Measurements from ENCODE around the gene STAT3.

Gene STAT3

GRCh38 chr17:42312285-42313130 lies 75.7 kb downstream of the STAT3 start:
- TF ChIP-seq HDGF (IDR thresholded peaks at IDR 0.05; ENCODE audit: borderline replicate concordance) = 0 out of 2 replicates have a peak, but pooled peaks have one; percentile 28
- TF ChIP-seq L3MBTL2 (conservative IDR thresholded peaks at IDR 0.05) = peak; percentile 88
- no peak for TF ChIP-seq ZNF384 (IDR thresholded peaks at IDR 0.05)
- POLR2A ChIA-PET = interaction anchor here (1.0 to 1.1 kb wide), 3 partner anchors 35 to 89 kb away, joined by 3 read pairs; partner anchors contain the start of gene STAT3
- CTCF ChIA-PET = interaction anchor here (1.4 kb wide), 1 partner anchor 111 kb away, joined by 3 read pairs; the partner anchor contains the start of gene CAVIN1
- peak; percentile 83 for DNase-seq (ENCODE audit: extremely low spot score)

GRCh38 chr17:42312035-42312284 lies 76.3 kb downstream of the STAT3 start:
- DNase-seq (ENCODE audit: extremely low spot score) = no peak
- ChIA-PET CTCF (interaction anchor here (1.4 kb wide), 1 partner anchor 111 kb away, joined by 3 read pairs; the partner anchor contains the start of gene CAVIN1), POLR2A (interaction anchor here (1.0 to 1.1 kb wide), 2 partner anchors 77 to 89 kb away, joined by 3 read pairs; partner anchors contain the start of gene STAT3)
- TF ChIP-seq HDGF (IDR thresholded peaks at IDR 0.05; ENCODE audit: borderline replicate concordance) (no peak), BHLHE40 (IDR thresholded peaks at IDR 0.05; ENCODE audit: borderline replicate concordance) (no peak), ZNF384 (IDR thresholded peaks at IDR 0.05) (no peak), FOXK2 (IDR thresholded peaks at IDR 0.05) (no peak), L3MBTL2 (conservative IDR thresholded peaks at IDR 0.05) (no peak), PKNOX1 (IDR thresholded peaks at IDR 0.05) (no peak), NFRKB (IDR thresholded peaks at IDR 0.05) (no peak)

- POLR2A ChIA-PET = interaction anchor here (1.0 to 1.1 kb wide), 2 partner anchors 77 to 88 kb away, joined by 3 read pairs; partner anchors contain the start of gene STAT3
Measured at GRCh38 chr17:42311240-42312034, 76.8 kb downstream of the STAT3 start.

GRCh38 chr17:42310787-42311215 lies 77.4 kb downstream of the STAT3 start:
- no peak for DNase-seq (ENCODE audit: extremely low spot score)
- no peak for TF ChIP-seq FOXM1 (IDR thresholded peaks at IDR 0.05; ENCODE audit: borderline replicate concordance)
- TF ChIP-seq HDGF (IDR thresholded peaks at IDR 0.05; ENCODE audit: borderline replicate concordance) = no peak
- no peak for TF ChIP-seq SUZ12 (IDR thresholded peaks at IDR 0.05)
- no peak for TF ChIP-seq PKNOX1 (IDR thresholded peaks at IDR 0.05)
- TF ChIP-seq BHLHE40 (IDR thresholded peaks at IDR 0.05; ENCODE audit: borderline replicate concordance) = no peak
- TF ChIP-seq NFRKB (IDR thresholded peaks at IDR 0.05) = no peak
- TF ChIP-seq TARDBP (IDR thresholded peaks at IDR 0.05) = no peak
- TF ChIP-seq ZNF384 (IDR thresholded peaks at IDR 0.05) = no peak
- no peak for TF ChIP-seq CTBP1 (IDR thresholded peaks at IDR 0.05; ENCODE audit: borderline replicate concordance)
- TF ChIP-seq LEF1 (IDR thresholded peaks at IDR 0.05; ENCODE audit: borderline replicate concordance) = no peak
- TF ChIP-seq ELF4 (IDR thresholded peaks at IDR 0.05) = no peak
- TF ChIP-seq FOXK2 (IDR thresholded peaks at IDR 0.05) = no peak
- TF ChIP-seq FOXA1 (IDR thresholded peaks at IDR 0.05) = no peak
- no peak for TF ChIP-seq ARNT (IDR thresholded peaks at IDR 0.05)
- TF ChIP-seq L3MBTL2 (conservative IDR thresholded peaks at IDR 0.05) = no peak
- TF ChIP-seq SP1 (IDR thresholded peaks at IDR 0.05) = no peak
- ChIA-PET POLR2A (no interaction called here), CTCF (interaction anchor here (1.2 kb wide), 1 partner anchor 9 kb away, joined by 3 read pairs; no protein-coding TSS in a partner anchor)

More at GRCh38 chr17:42311240-42312034, 76.8 kb downstream of the STAT3 start:
- no peak for DNase-seq (ENCODE audit: extremely low spot score)
- CTCF ChIA-PET = interaction anchor here (1.4 kb wide), 1 partner anchor 112 kb away, joined by 3 read pairs; the partner anchor contains the start of gene CAVIN1
- no peak for TF ChIP-seq CTBP1 (IDR thresholded peaks at IDR 0.05; ENCODE audit: borderline replicate concordance)
- no peak for TF ChIP-seq ZNF384 (IDR thresholded peaks at IDR 0.05)

GRCh38 chr17:42309986-42310786 lies 78.1 kb downstream of the STAT3 start:
- TF ChIP-seq LEF1 (IDR thresholded peaks at IDR 0.05; ENCODE audit: borderline replicate concordance) (no peak), L3MBTL2 (conservative IDR thresholded peaks at IDR 0.05) (no peak), FOXM1 (IDR thresholded peaks at IDR 0.05; ENCODE audit: borderline replicate concordance) (no peak), FOXA1 (IDR thresholded peaks at IDR 0.05) (no peak), NFRKB (IDR thresholded peaks at IDR 0.05) (no peak), ARNT (IDR thresholded peaks at IDR 0.05) (no peak), BHLHE40 (IDR thresholded peaks at IDR 0.05; ENCODE audit: borderline replicate concordance) (no peak), ZNF384 (IDR thresholded peaks at IDR 0.05) (no peak), ELF4 (IDR thresholded peaks at IDR 0.05) (no peak)
- POLR2A ChIA-PET = no interaction called here
- DNase-seq (ENCODE audit: extremely low spot score) = no peak
- CTCF ChIA-PET = interaction anchor here (1.2 kb wide), 1 partner anchor 8 kb away, joined by 3 read pairs; no protein-coding TSS in a partner anchor

GRCh38 chr17:42309142-42309541 lies 79.1 kb downstream of the STAT3 start:
- POLR2A ChIA-PET = no interaction called here
- TF ChIP-seq PKNOX1 (IDR thresholded peaks at IDR 0.05) (no peak), L3MBTL2 (conservative IDR thresholded peaks at IDR 0.05) (no peak), ELF4 (IDR thresholded peaks at IDR 0.05) (no peak), ARNT (IDR thresholded peaks at IDR 0.05) (no peak), BHLHE40 (IDR thresholded peaks at IDR 0.05; ENCODE audit: borderline replicate concordance) (no peak), FOXK2 (IDR thresholded peaks at IDR 0.05) (no peak), ZNF384 (IDR thresholded peaks at IDR 0.05) (no peak), HDGF (IDR thresholded peaks at IDR 0.05; ENCODE audit: borderline replicate concordance) (no peak), NFRKB (IDR thresholded peaks at IDR 0.05) (no peak), CTBP1 (IDR thresholded peaks at IDR 0.05; ENCODE audit: borderline replicate concordance) (no peak)
- DNase-seq (ENCODE audit: extremely low spot score) = no peak
- CTCF ChIA-PET = interaction anchor here (0.5 kb wide), 1 partner anchor 191 kb away, joined by 3 read pairs; no protein-coding TSS in a partner anchor

Data from HEK293T (cell line).